Lung (tissue), 12 donors: ENCODE measurements around the gene MMADHC. TPM values are rescaled to one million over a fixed set of nuclear protein-coding genes. Genes with fewer than 3 reads are reported as not detected.

Experiments
- ATAC-seq: fragments of 200-7000 bp; cut with Tn5 transposase; one replicate; pipeline ENCODE4 v1.9.1; 2020; ENCODE audit warnings: moderate number of reproducible peaks; ENCODE audit not compliant: insufficient read depth, low FRiP score
- DNase-seq, 3 donors: peaks; one replicate each; pipeline ENCODE4 v3.0.0-alpha.2; 2013 to 2017
- H3K27ac ChIP-seq, 2 donors: one replicate each; pipeline ENCODE4 v1.5.1; 2013; ENCODE audit warnings: mild to moderate bottlenecking in 2 of 2, moderate library complexity in 2 of 2, control low read depth in 1 of 2, inconsistent platforms in 1 of 2, low read depth in 1 of 2, low read length in 1 of 2
- H3K27me3 ChIP-seq, 3 donors: one replicate each; pipeline ENCODE4 v1.5.1; 2013; ENCODE audit warnings: low read length in 2 of 3; ENCODE audit not compliant: control insufficient read depth in 3 of 3, insufficient read depth in 3 of 3
- H3K36me3 ChIP-seq, 4 donors: one replicate each; pipeline ENCODE4 v1.5.1; 2013; ENCODE audit warnings: low read length in 4 of 4, mild to moderate bottlenecking in 1 of 4, moderate library complexity in 1 of 4; ENCODE audit not compliant: control insufficient read depth in 4 of 4, insufficient read depth in 4 of 4
- H3K4me1 ChIP-seq, 5 donors: one replicate each; pipeline ENCODE4 v1.5.1; 2013; ENCODE audit warnings: low read length in 5 of 5, mild to moderate bottlenecking in 2 of 5, moderate library complexity in 1 of 5; ENCODE audit not compliant: control insufficient read depth in 5 of 5, insufficient read depth in 5 of 5
- H3K4me3 ChIP-seq: one replicate; pipeline ENCODE4 v1.5.1; 2013; ENCODE audit warnings: mild to moderate bottlenecking, control low read depth, moderate library complexity
- H3K9ac ChIP-seq, 2 donors: one replicate each; pipeline ENCODE4 v1.5.1; 2013; ENCODE audit warnings: low read length in 2 of 2, control low read depth in 1 of 2; ENCODE audit not compliant: insufficient read depth in 1 of 2
- H3K9me3 ChIP-seq, 4 donors: one replicate each; pipeline ENCODE4 v1.5.1; 2013; ENCODE audit warnings: low read length in 3 of 4, mild to moderate bottlenecking in 1 of 4, moderate library complexity in 1 of 4; ENCODE audit not compliant: control insufficient read depth in 4 of 4, insufficient read depth in 3 of 4
- CTCF ChIP-seq: IDR thresholded peaks from 2 replicates; pipeline ENCODE4 v1.5.1; 2012; ENCODE audit warnings: mild to moderate bottlenecking; ENCODE audit errors: control extremely low read depth, extremely low read depth
- WGBS, 2 donors: extraction: QIAGEN DNeasy Blood & Tissue Kit; methylation state at CpG; one replicate each; pipeline ENCODE4 v1.1.7; 2013; 5-methylcytosine and 5-hydroxymethylcytosine counted together
- polyA plus RNA-seq, 2 donors: library from polyadenylated mRNA; stranded (reverse); fragments of 200-250 nt; gene quantifications; one replicate each; pipeline ENCODE4 v1.2.1, GENCODE V29; 2013
- total RNA-seq, 2 donors: library from RNA; depleted of rRNA in 1 of 2; stranded (reverse); fragments of >200 nt in 1 of 2; gene quantifications; one replicate each; pipeline ENCODE4 v1.2.1, GENCODE V29; 2014 to 2021
- donor health status: control.
- donor health status: control.
- donor health status: Bipolar disorder and iron deficiency.
- donor health status: healthy.
- donor health status: DM: yes; HTN: yes; CAD: no.

MMADHC gene
- total and polyA plus RNA-seq, 4 donors = 34.1 to 101 (median 78.7) TPM

DNA sequence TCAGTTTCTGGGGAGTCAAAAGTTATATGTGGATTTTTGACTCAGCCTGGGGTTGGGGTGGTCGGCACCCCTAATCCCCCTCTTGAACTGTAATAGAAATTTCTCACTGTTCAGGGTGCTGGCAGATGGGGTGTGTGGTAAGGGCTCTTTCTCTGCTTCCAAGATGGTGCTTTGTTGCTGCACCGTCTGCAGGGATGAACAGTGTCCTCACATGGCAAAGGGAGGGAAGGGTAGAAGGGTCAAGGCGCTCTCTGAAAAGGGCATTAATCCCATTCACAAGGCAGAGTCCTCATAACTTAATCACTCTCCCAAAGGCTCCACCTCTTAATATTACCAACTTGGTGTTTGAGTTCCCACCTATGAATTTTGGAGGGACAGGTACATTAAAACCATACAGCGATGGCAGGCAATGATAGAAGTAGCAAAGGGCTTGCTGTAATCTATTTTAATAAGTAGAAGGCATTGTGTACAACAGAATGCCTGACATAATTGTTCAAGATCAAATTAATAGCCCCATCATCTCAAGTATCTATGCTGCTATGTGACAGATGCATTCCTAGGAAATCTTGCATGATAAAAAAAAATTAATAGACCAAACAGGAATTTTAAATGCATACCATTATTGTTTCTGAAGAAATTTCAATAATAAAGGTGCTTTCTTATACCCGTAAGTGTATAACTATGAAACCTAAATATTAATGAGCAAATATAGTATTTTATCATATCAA is 28.1 kb downstream of the MMADHC start:
- Histone ChIP-seq H3K9ac (no peak overlapping the region), H3K9me3 (no peaks in the 10 kb centered on the region), H3K36me3 (no peaks in the 10 kb centered on the region), H3K27ac (no peak overlapping the region), H3K4me1 (peaks cover 0 to 13% (median 0%) of the 10 kb centered on the region in 5 donors), H3K4me3 (no peak overlapping the region), H3K27me3 (no peaks in the 10 kb centered on the region)
- no peak for ATAC-seq
- DNase-seq = no peak
- TF ChIP-seq CTCF = no peak
- WGBS, 2 donors = 89 to 93% methylated on average over 5 of the region's 5 CpGs

GRCh38 chr2:149556452-149556851 is 31.1 kb downstream of the MMADHC start:
- Histone ChIP-seq H3K27me3 (no peaks in the 10 kb centered on the region), H3K9ac (no peak overlapping the region), H3K4me1 (peaks cover 0 to 5% (median 0%) of the 10 kb centered on the region in 5 donors), H3K36me3 (no peaks in the 10 kb centered on the region), H3K4me3 (no peak overlapping the region), H3K9me3 (no peaks in the 10 kb centered on the region), H3K27ac (no peak overlapping the region)
- no peak for DNase-seq
- WGBS, 2 donors = 69 to 84% methylated on average over 1 of the region's 1 CpG
- TF ChIP-seq CTCF = no peak
- no peak for ATAC-seq

DNA sequence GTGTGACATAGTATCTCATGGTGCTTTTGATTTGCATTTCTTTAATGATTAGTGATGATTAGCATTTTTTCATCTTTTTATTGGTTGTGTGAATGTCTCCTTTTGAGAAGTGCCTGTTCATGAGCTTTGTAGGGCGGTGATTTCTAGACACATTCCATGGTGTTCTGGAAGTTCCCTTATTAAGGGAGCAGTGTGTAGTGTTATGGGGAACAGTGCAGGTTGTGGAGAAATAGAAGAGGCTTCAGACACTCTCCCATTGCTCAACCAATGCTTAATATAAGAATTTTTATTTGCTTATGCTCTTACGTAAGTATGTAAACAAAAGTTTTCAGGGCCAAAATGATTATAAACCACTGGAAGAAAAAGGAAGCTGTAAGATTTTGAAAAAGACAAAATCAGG is 34.7 kb downstream of the MMADHC start:
- no peaks in the 10 kb centered on the region for H3K9me3 ChIP-seq

More for the DNA sequence above, 34.7 kb downstream of the MMADHC start:
- WGBS, 2 donors = 61 to 67% methylated on average over 2 of the region's 2 CpGs
- Histone ChIP-seq H3K4me3 (no peak overlapping the region), H3K9ac (no peak overlapping the region), H3K27ac (no peak overlapping the region), H3K27me3 (no peaks in the 10 kb centered on the region), H3K4me1 (no peaks in the 10 kb centered on the region), H3K36me3 (no peaks in the 10 kb centered on the region)
- no peak for ATAC-seq
- no peak for TF ChIP-seq CTCF
- DNase-seq = no peak
